SJCRH30 (cell line): ENCODE results near the gene SMKR1. TPM values are rescaled to one million over a fixed set of nuclear protein-coding genes. Genes with fewer than 3 reads are reported as not detected.
A peak's percentile ranks its signal among the peaks of the same experiment; 100 is the strongest.
"Not testable (repeated sequence)": the region's sequence is repeated elsewhere in the genome, so short reads cannot be mapped to it uniquely, and the experiment has no call there.

Experiments used
- DNase-seq, 2 experiments: peaks; one replicate each; pipeline ENCODE4 v3.0.0-alpha.2; 2015 to 2020
- H3K27ac ChIP-seq: fragments of 250-450 bp; sonication (Bioruptor Pico); 2 replicates; pipeline ENCODE4 v1.5.1; 2020; ENCODE audit warnings: mild to moderate bottlenecking, moderate library complexity
- H3K27me3 ChIP-seq: fragments of 250-450 bp; sonication (Bioruptor Pico); 2 replicates; pipeline ENCODE4 v1.5.1; 2020; ENCODE audit warnings: mild to moderate bottlenecking, moderate library complexity
- H3K36me3 ChIP-seq: fragments of 250-450 bp; sonication (Bioruptor Pico); 2 replicates; pipeline ENCODE4 v1.5.1; 2020; ENCODE audit warnings: mild to moderate bottlenecking, moderate library complexity
- H3K4me1 ChIP-seq: fragments of 250-450 bp; sonication (Bioruptor Pico); 2 replicates; pipeline ENCODE4 v1.5.1; 2020; ENCODE audit warnings: mild to moderate bottlenecking, moderate library complexity
- H3K4me3 ChIP-seq: fragments of 250-450 bp; sonication (Bioruptor Pico); 2 replicates; pipeline ENCODE4 v1.5.1; 2020; ENCODE audit warnings: mild to moderate bottlenecking, moderate library complexity
- H3K9me3 ChIP-seq: fragments of 250-450 bp; sonication (Bioruptor Pico); replicated peaks from 2 replicates; pipeline ENCODE4 v1.5.1; 2020; ENCODE audit warnings: mild to moderate bottlenecking, moderate library complexity
- total RNA-seq: library from RNA; depleted of rRNA; stranded (reverse); fragments of >200 nt; shearing (Covaris generic); gene quantifications from 2 replicates; pipeline ENCODE4 v1.2.3, GENCODE V29; 2014

The SMKR1 gene
- total RNA-seq, 1 experiment from 2014 or later, result not detected

GRCh38 chr7:129529643-129530042 lies 27.3 kb downstream of the SMKR1 start:
- Histone ChIP-seq H3K4me3 (no peak overlapping the region), H3K27ac (no peak overlapping the region), H3K4me1 (no peaks in the 10 kb centered on the region), H3K27me3 (no peaks in the 10 kb centered on the region), H3K9me3 (no peaks in the 10 kb centered on the region), H3K36me3 (no peaks in the 10 kb centered on the region)
- no peak for DNase-seq

GRCh38 chr7:129530795-129531391 lies 28.6 kb downstream of the SMKR1 start:
- DNase-seq, result no peak
- Histone ChIP-seq H3K27me3 (no peaks in the 10 kb centered on the region), H3K27ac (no peak overlapping the region), H3K4me3 (no peak overlapping the region), H3K9me3 (no peaks in the 10 kb centered on the region), H3K36me3 (no peaks in the 10 kb centered on the region), H3K4me1 (no peaks in the 10 kb centered on the region)

- H3K4me1 ChIP-seq, result no peaks in the 10 kb centered on the region
- no peak overlapping the region for H3K4me3 ChIP-seq
- H3K9me3 ChIP-seq, result no peaks in the 10 kb centered on the region
- no peak for DNase-seq
- no peaks in the 10 kb centered on the region for H3K27me3 ChIP-seq
- no peaks in the 10 kb centered on the region for H3K36me3 ChIP-seq
- no peak overlapping the region for H3K27ac ChIP-seq
These were observed 29.4 kb downstream of the SMKR1 start for GRCh38 chr7:129531721-129532120.

- no peak overlapping the region for H3K4me3 ChIP-seq
These were observed 30.0 kb downstream of the SMKR1 start for GRCh38 chr7:129532375-129532774.

GRCh38 chr7:129534558-129535274 lies 32.4 kb downstream of the SMKR1 start:
- not testable (repeated sequence) for H3K27me3 ChIP-seq, H3K4me3 ChIP-seq, DNase-seq, H3K27ac ChIP-seq, H3K4me1 ChIP-seq, H3K36me3 ChIP-seq, H3K9me3 ChIP-seq

More at GRCh38 chr7:129532375-129532774, 30.0 kb downstream of the SMKR1 start:
- no peaks in the 10 kb centered on the region for H3K9me3 ChIP-seq
- H3K27ac ChIP-seq, result no peak overlapping the region
- H3K27me3 ChIP-seq, result no peaks in the 10 kb centered on the region
- DNase-seq, result no peak
- no peaks in the 10 kb centered on the region for H3K36me3 ChIP-seq
- no peaks in the 10 kb centered on the region for H3K4me1 ChIP-seq

- DNase-seq, result no peak
- no peak overlapping the region for H3K27ac ChIP-seq
- H3K4me3 ChIP-seq, result no peak overlapping the region
These were observed 33.6 kb downstream of the SMKR1 start for GRCh38 chr7:129535896-129536295.

GRCh38 chr7:129536323-129536722 lies 34.0 kb downstream of the SMKR1 start:
- no peaks in the 10 kb centered on the region for H3K36me3 ChIP-seq
- H3K4me3 ChIP-seq, result no peak overlapping the region
- no peaks in the 10 kb centered on the region for H3K4me1 ChIP-seq
- H3K27me3 ChIP-seq, result no peaks in the 10 kb centered on the region
- H3K27ac ChIP-seq, result no peak overlapping the region
- H3K9me3 ChIP-seq, result no peaks in the 10 kb centered on the region
- DNase-seq, result no peak

More at GRCh38 chr7:129535896-129536295, 33.6 kb downstream of the SMKR1 start:
- Histone ChIP-seq H3K36me3 (no peaks in the 10 kb centered on the region), H3K4me1 (no peaks in the 10 kb centered on the region), H3K9me3 (no peaks in the 10 kb centered on the region), H3K27me3 (no peaks in the 10 kb centered on the region)

- Histone ChIP-seq H3K4me1 (no peaks in the 10 kb centered on the region), H3K9me3 (no peaks in the 10 kb centered on the region), H3K27me3 (0 out of 2 replicates have a peak, but pooled peaks cover 4% of the 10 kb centered on the region), H3K36me3 (no peaks in the 10 kb centered on the region), H3K4me3 (no peak overlapping the region), H3K27ac (no peak overlapping the region)
- DNase-seq, result no peak
These were observed 36.5 kb downstream of the SMKR1 start for GRCh38 chr7:129538790-129539189.

- no peaks in the 10 kb centered on the region for H3K36me3 ChIP-seq
- no peak for DNase-seq
These were observed 38.0 kb downstream of the SMKR1 start for GRCh38 chr7:129540340-129540739.

GRCh38 chr7:129544700-129545099 lies 42.4 kb downstream of the SMKR1 start:
- DNase-seq, result no peak
- Histone ChIP-seq H3K4me1 (no peaks in the 10 kb centered on the region), H3K9me3 (no peaks in the 10 kb centered on the region), H3K36me3 (no peaks in the 10 kb centered on the region), H3K4me3 (no peak overlapping the region), H3K27ac (no peak overlapping the region), H3K27me3 (0 out of 2 replicates have a peak, but pooled peaks cover 4% of the 10 kb centered on the region)

More at GRCh38 chr7:129540340-129540739, 38.0 kb downstream of the SMKR1 start:
- H3K4me3 ChIP-seq, result no peak overlapping the region
- no peak overlapping the region for H3K27ac ChIP-seq
- H3K27me3 ChIP-seq, result 0 out of 2 replicates have a peak, but pooled peaks cover 4% of the 10 kb centered on the region
- H3K4me1 ChIP-seq, result no peaks in the 10 kb centered on the region
- H3K9me3 ChIP-seq, result no peaks in the 10 kb centered on the region

GRCh38 chr7:129550693-129551360 lies 48.5 kb downstream of the SMKR1 start:
- Histone ChIP-seq H3K27me3 (no peaks in the 10 kb centered on the region), H3K9me3 (no peaks in the 10 kb centered on the region), H3K4me1 (peaks cover 24% of the 10 kb centered on the region), H3K36me3 (no peaks in the 10 kb centered on the region), H3K4me3 (peak overlapping the region; percentile 4; the same call in 1 of the 2 replicates), H3K27ac (no peak overlapping the region)
- peak; percentile 44 to 73 for DNase-seq

- no peaks in the 10 kb centered on the region for H3K9me3 ChIP-seq
- no peaks in the 10 kb centered on the region for H3K27me3 ChIP-seq
- H3K4me3 ChIP-seq, result peak overlapping the region; percentile 44
- H3K36me3 ChIP-seq, result no peaks in the 10 kb centered on the region
- H3K27ac ChIP-seq, result peak overlapping the region; percentile 51
- peak; percentile 96 for DNase-seq
- peaks cover 27% of the 10 kb centered on the region for H3K4me1 ChIP-seq
These were observed 51.6 kb downstream of the SMKR1 start for GRCh38 chr7:129553899-129554461.

- Histone ChIP-seq H3K27ac (no peak overlapping the region), H3K27me3 (no peaks in the 10 kb centered on the region), H3K4me3 (no peak overlapping the region), H3K36me3 (no peaks in the 10 kb centered on the region), H3K9me3 (no peaks in the 10 kb centered on the region), H3K4me1 (peaks cover 13% of the 10 kb centered on the region)
- no peak for DNase-seq
These were observed 54.3 kb downstream of the SMKR1 start for GRCh38 chr7:129556607-129557133.

- Histone ChIP-seq H3K27me3 (no peaks in the 10 kb centered on the region), H3K27ac (no peak overlapping the region), H3K36me3 (no peaks in the 10 kb centered on the region), H3K9me3 (no peaks in the 10 kb centered on the region), H3K4me1 (peaks cover 13% of the 10 kb centered on the region), H3K4me3 (no peak overlapping the region)
- DNase-seq, result no peak
These were observed 55.6 kb downstream of the SMKR1 start for GRCh38 chr7:129557686-129558481.
